Activated naive CD4-positive, alpha-beta T cell treated with anti-CD3 and anti-CD28 coated beads for 36 hours (primary cell): ENCODE measurements around the gene TNFSF15. TPM values are rescaled to one million over a fixed set of nuclear protein-coding genes. Genes with fewer than 3 reads are reported as not detected.

ENCODE experiments used
- CTCF ChIA-PET: fragments of 350-600 bp; sonication (Branson Sonifier 250); formaldehyde crosslinking; loops from one replicate; lab custom pipeline; 2021; ENCODE audit warnings: antibody characterized with exemption; lab: Charles Lee
- DNase-seq: peaks from one replicate; pipeline ENCODE4 v3.0.0-alpha.2; 2020
- H3K27ac Mint-ChIP-seq: one replicate; pipeline ENCODE4 v1.8.0; 2021; ENCODE audit warnings: mild to moderate bottlenecking, mixed read lengths
- H3K27me3 Mint-ChIP-seq: one replicate; pipeline ENCODE4 v1.8.0; 2021; ENCODE audit warnings: low read depth, mixed read lengths
- H3K36me3 Mint-ChIP-seq: one replicate; pipeline ENCODE4 v1.8.0; 2021; ENCODE audit warnings: low read depth, mixed read lengths
- H3K4me1 Mint-ChIP-seq: one replicate; pipeline ENCODE4 v1.8.0; 2021; ENCODE audit warnings: low read depth, mixed read lengths
- H3K4me3 Mint-ChIP-seq: one replicate; pipeline ENCODE4 v1.8.0; 2021; ENCODE audit warnings: mild to moderate bottlenecking, moderate library complexity, mixed read lengths
- H3K9me3 Mint-ChIP-seq: one replicate; pipeline ENCODE4 v1.8.0; 2021; ENCODE audit warnings: mixed read lengths
- intact Hi-C: fragments of 100-400 bp; cut with micrococcal nuclease; formaldehyde crosslinking; loops from one replicate; pipeline ENCODE4 v1.15.1; 2023
- total RNA-seq, 2 experiments: library from RNA; stranded (reverse); gene quantifications; one replicate each; pipeline ENCODE4 v1.2.3, GENCODE V29; 2021

The TNFSF15 gene
- total RNA-seq, 2 experiments from 2014 or later = 0.62 to 0.74 TPM

DNA sequence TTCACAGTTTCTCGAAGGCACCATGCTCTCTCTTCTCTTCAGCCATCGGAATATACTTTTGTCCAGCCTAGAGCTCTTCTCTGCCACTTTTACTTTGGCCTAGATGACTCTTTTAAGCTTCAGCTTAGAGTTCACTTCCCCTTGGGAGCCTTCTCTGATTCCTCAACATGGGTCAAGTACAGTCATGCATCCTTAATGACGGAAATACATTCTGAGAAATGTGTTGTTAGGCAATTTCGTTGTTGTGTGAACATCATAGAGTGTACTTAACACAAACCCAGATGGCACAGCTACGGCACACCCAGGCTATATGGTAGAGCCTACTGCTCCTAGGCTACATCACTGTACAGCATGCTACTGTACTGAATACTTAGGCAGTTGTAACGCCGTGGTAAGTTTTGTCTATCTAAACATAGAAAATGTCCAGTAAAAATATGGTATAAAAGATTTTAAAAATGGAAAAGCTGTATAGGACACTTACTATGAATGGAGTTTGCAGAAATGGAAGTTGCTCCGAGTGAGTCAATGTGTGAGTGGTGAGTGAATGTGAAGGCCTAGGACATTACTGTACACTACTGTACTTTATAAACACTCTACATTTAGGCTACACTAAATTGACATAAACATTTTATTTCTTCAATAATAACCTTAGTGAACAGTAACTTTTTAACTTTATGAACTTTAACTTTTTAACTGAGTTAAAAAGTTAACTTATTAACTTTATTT is 15.1 kb upstream of the TNFSF15 start:
- intact Hi-C loops = no loop called here
- no peak overlapping the region for H3K4me3 Mint-ChIP-seq
- no peaks in the 10 kb centered on the region for H3K27me3 Mint-ChIP-seq
- DNase-seq = no peak
- CTCF ChIA-PET = interaction anchor here (0.8 to 1.1 kb wide), 2 partner anchors 68 to 194 kb away, joined by 3 read pairs; no protein-coding TSS in a partner anchor
- H3K4me1 Mint-ChIP-seq = peaks cover 25% of the 10 kb centered on the region
- no peaks in the 10 kb centered on the region for H3K9me3 Mint-ChIP-seq
- no peaks in the 10 kb centered on the region for H3K36me3 Mint-ChIP-seq
- no peak overlapping the region for H3K27ac Mint-ChIP-seq

DNA sequence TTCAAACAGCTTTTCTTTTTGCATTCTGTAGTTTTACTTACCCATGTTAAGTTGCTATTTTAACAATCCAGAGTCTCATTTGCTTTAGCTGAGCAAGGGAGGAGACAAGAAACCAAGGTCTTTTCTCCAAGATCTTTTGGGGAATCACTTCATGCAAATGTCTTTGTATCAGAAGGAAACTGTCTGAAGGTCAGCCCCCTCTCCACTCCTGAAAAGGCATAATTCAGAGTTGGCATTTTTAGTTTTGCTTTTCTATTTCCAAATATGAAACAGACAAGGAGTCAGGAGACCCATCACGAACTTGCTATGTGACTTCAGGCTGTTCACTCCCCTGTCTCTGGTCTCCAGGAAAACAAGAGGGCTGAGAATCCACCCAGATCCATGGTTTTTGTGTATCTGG is 12.3 kb upstream of the TNFSF15 start:
- peaks cover 43% of the 10 kb centered on the region for H3K4me1 Mint-ChIP-seq
- H3K27ac Mint-ChIP-seq = no peak overlapping the region
- no peaks in the 10 kb centered on the region for H3K27me3 Mint-ChIP-seq
- H3K36me3 Mint-ChIP-seq = no peaks in the 10 kb centered on the region
- no peak overlapping the region for H3K4me3 Mint-ChIP-seq
- intact Hi-C loops = no loop called here
- H3K9me3 Mint-ChIP-seq = no peaks in the 10 kb centered on the region
- CTCF ChIA-PET = no interaction called here
- DNase-seq = no peak

DNA sequence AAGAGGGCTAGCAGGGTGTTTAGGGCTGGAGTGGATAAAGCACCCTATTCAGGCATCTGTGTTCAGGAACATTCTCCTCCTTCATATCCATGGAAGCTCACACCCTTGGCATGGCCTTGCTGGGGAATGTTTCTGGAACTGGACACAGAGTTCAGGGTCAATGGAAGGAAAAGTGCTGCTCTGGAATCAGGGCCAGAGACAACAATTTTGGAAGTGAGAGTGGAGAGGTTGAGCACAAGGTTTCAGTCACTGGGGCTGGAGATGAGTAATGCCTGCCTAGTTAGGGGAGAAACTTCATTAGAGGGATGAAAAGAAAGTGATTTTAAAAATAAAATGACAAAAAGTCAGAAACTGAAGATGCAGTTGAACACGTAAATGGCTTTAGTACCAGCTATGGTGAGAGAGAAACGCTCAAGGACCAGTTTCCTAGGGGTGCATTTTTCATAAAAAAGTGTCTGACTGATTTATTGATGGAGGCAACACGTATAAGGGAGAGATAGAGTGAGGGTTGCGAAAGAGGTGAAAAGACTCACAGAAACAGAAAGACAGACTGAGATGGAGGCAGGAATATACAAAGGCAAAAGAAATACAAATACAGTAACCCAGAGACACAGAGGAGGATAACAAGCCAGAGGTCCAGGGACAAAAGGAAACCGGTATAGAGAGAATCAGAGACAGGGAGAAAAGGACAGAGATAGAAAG is 8.0 kb upstream of the TNFSF15 start:
- intact Hi-C loops = no loop called here
- CTCF ChIA-PET = interaction anchor here (0.7 to 0.9 kb wide), 2 partner anchors 90 to 96 kb away, joined by 3 to 4 read pairs; no protein-coding TSS in a partner anchor
- H3K27me3 Mint-ChIP-seq = no peaks in the 10 kb centered on the region
- H3K4me3 Mint-ChIP-seq = no peak overlapping the region
- peak; percentile 35 for DNase-seq
- no peaks in the 10 kb centered on the region for H3K36me3 Mint-ChIP-seq
- peaks cover 32% of the 10 kb centered on the region for H3K4me1 Mint-ChIP-seq
- H3K27ac Mint-ChIP-seq = peak overlapping the region; percentile 48
- H3K9me3 Mint-ChIP-seq = no peaks in the 10 kb centered on the region

DNA sequence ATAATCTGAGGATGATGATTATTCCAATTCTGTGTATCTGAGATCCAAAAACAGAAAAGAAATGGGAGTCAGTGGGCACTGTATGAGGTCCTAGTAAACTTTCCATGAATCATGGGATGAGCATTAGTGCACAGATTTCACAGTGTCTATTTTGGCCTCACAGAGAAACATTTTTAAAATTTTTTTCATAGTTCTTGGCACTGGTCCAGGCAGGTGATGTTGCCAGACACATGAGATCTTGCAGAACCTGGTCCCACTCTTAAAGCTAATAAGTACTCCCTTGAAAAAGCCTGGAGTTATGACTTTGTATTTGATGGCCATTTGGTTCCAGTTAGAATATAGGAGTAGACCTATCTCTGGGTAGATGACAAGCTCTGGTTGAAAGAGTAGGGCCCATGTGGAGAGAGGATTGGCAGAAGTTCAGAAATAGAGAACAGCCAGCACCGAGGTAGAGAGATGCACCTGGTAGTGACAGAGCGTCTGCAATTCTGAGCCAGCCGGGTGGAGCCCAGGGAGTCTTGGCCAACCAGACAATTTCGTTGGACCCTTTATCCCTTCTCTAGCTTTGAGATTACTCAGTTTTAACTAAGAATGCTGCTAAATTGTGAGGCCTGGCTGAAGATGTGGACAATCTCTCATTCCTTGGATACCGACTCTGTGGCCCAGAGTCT is 6.3 kb upstream of the TNFSF15 start:
- H3K27me3 Mint-ChIP-seq = no peaks in the 10 kb centered on the region
- intact Hi-C loops = no loop called here
- no peak for DNase-seq
- H3K36me3 Mint-ChIP-seq = no peaks in the 10 kb centered on the region
- H3K9me3 Mint-ChIP-seq = no peaks in the 10 kb centered on the region
- H3K4me1 Mint-ChIP-seq = peaks cover 28% of the 10 kb centered on the region
- CTCF ChIA-PET = interaction anchor here (0.7 to 1.2 kb wide), 3 partner anchors 72 to 201 kb away, joined by 3 to 5 read pairs (median 3); no protein-coding TSS in a partner anchor
- no peak overlapping the region for H3K4me3 Mint-ChIP-seq
- no peak overlapping the region for H3K27ac Mint-ChIP-seq

DNA sequence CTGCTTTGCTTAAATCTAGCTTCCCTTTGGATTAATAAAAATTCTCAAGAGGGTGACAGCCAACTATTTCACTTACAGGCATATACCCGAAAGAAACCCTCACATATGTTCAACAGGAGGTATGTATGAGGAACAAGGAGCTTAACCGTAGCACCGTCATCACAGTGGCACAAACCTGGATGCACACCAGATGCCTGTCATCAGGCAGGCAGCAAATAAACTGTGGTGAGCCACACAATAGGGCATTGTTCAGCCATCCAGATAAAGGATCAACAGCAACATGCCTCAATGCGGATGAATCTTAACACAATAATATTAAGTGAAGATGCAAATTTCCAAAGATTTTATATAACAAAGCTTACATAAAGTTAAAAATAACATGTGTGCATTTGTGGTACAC is 5.5 kb upstream of the TNFSF15 start:
- Mint-ChIP-seq H3K4me3 (no peak overlapping the region), H3K4me1 (peaks cover 36% of the 10 kb centered on the region), H3K9me3 (no peaks in the 10 kb centered on the region), H3K36me3 (no peaks in the 10 kb centered on the region), H3K27ac (no peak overlapping the region), H3K27me3 (no peaks in the 10 kb centered on the region)
- CTCF ChIA-PET = interaction anchor here (0.6 kb wide), 1 partner anchor 129 kb away, joined by 3 read pairs; no protein-coding TSS in a partner anchor
- no peak for DNase-seq
- intact Hi-C loops = no loop called here

DNA sequence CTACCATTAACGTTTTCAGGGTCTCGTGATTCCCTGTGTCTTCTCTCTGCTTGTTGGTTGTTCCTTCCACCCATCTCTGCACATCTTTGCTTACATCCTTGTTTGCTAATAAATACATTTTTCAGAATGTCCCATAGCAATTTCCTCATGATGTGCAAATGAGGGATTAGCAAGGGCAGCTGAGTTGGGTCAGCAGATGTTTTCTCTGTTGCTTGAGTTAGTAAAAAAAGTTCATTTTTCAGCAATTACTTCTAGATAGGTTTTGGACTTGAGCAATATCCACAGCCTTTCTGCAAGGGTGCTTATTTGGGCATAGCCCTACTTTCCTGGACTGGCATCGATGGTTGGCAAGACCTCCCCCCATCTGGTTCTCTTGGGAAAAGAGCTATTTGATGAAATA is 4.8 kb upstream of the TNFSF15 start:
- DNase-seq = no peak
- Mint-ChIP-seq H3K27ac (no peak overlapping the region), H3K27me3 (no peaks in the 10 kb centered on the region), H3K4me1 (peaks cover 40% of the 10 kb centered on the region), H3K9me3 (no peaks in the 10 kb centered on the region), H3K36me3 (no peaks in the 10 kb centered on the region), H3K4me3 (no peak overlapping the region)
- intact Hi-C loops = no loop called here
- CTCF ChIA-PET = interaction anchor here (0.7 kb wide), 1 partner anchor 48 kb away, joined by 3 read pairs; no protein-coding TSS in a partner anchor

DNA sequence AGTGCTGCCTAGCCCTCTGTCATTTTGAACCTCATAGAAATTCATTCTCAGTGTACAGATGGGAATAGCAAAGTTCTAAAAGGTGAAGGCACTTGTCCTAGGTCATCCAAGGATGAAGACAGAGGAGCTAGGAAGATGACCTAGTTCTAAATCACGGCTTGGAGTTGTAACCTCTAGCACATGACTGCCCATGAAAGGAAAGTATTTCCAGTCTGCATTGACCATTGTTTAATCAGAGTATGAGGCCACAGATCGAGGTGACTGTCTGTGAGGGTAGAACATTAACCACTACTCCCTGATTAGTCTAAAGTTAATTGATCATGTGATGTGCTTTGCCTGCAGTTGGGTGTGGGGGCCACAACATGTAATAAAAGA is 674 bp upstream of the TNFSF15 start:
- intact Hi-C loops = loop anchor here (1.0 to 2.0 kb wide), 6 partner anchors 22 to 198 kb away; no protein-coding TSS in a partner anchor
- Mint-ChIP-seq H3K9me3 (no peaks in the 10 kb centered on the region), H3K4me1 (peaks cover 28% of the 10 kb centered on the region), H3K27ac (peak overlapping the region; percentile 19), H3K27me3 (no peaks in the 10 kb centered on the region), H3K4me3 (peak overlapping the region; percentile 63), H3K36me3 (no peaks in the 10 kb centered on the region)
- DNase-seq = no peak
- CTCF ChIA-PET = interaction anchor here (0.7 to 1.4 kb wide), 7 partner anchors 100 to 208 kb away, joined by 3 to 7 read pairs (median 4); no protein-coding TSS in a partner anchor

DNA sequence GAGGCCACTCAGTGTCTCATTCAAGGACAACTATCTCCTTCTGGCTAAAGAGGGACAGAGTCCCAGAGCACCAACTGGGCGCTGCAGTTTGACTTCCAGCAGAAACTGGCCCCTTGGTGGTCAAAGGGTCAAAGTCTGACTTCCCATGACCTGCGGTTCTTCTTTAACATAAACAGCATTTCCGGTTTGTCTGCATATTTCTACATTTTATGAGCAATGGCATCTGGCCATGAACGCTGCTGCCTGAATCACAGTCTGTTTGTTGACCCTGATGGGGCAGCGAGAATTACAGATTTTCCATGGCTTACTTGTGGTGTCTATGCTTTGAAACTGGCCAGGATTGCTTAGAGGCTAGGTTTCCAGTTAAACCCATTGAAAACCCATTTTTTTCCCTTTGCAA is 1.3 kb downstream of the TNFSF15 start:
- Mint-ChIP-seq H3K9me3 (no peaks in the 10 kb centered on the region), H3K4me1 (peaks cover 28% of the 10 kb centered on the region), H3K27me3 (peaks cover 2% of the 10 kb centered on the region), H3K4me3 (no peak overlapping the region), H3K36me3 (no peaks in the 10 kb centered on the region), H3K27ac (no peak overlapping the region)
- DNase-seq = no peak
- CTCF ChIA-PET = no interaction called here
- intact Hi-C loops = no loop called here

DNA sequence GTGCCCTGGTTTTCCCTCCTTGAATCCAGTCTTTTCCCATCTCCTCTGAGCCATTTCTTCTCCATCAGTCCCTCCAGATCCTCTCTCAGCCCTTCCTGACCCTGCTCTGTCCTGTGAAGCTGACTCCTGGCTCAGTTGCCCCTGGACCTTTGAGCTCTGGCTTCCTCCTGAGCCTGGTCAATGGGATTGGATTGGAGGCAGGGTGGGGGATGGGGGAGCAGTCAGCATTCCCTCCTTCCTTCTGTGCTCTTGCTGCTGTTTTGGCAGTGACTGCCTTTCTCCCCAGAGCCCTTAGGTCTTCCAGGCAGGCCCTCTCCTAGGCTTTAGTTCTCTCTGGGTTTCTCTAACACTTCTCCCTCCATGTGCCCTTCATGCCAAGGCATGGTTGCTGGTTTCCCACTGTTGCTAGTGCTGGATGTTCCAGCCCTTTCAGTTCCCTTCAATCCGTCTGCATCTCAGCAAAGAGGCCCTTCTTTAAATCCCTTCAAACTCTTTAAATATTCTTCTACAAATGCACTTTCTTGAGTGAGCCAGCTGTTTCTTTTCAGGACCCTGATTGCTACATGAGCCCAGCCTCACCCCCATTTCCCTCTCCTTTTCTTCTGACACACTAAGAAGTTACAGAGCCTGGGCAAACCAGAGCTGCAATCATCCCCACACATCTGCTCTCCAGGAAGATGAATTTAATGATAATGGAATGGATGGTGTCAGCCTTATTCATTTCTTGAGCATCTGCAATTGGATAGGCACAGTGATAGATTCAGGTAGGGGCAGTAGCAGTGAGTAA is 2.2 kb downstream of the TNFSF15 start:
- CTCF ChIA-PET = no interaction called here
- H3K9me3 Mint-ChIP-seq = no peaks in the 10 kb centered on the region
- peaks cover 2% of the 10 kb centered on the region for H3K27me3 Mint-ChIP-seq
- peaks cover 29% of the 10 kb centered on the region for H3K4me1 Mint-ChIP-seq
- no peak overlapping the region for H3K27ac Mint-ChIP-seq
- DNase-seq = no peak
- H3K36me3 Mint-ChIP-seq = no peaks in the 10 kb centered on the region
- intact Hi-C loops = no loop called here
- no peak overlapping the region for H3K4me3 Mint-ChIP-seq

DNA sequence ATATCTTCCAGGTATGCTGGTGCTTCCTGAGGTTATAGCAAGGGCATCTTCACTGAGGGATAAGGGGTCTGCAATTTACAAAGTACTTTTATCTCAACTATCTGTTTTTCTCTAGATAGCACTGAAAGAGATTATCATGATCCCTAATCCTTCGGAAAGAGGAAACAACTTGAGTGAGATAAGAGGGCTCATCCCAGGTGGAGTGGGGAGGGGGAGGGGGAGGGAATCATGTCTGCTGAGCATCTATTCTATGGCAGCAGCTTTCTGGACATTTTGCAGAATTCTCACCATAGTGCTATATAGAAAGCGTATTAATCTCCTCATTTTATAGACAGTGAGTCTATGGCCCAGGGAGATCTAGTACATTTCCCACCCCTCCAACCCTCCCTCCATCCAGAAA is 5.9 kb downstream of the TNFSF15 start:
- Mint-ChIP-seq H3K9me3 (no peaks in the 10 kb centered on the region), H3K36me3 (no peaks in the 10 kb centered on the region), H3K27ac (no peak overlapping the region), H3K4me1 (peaks cover 7% of the 10 kb centered on the region), H3K27me3 (peaks cover 2% of the 10 kb centered on the region), H3K4me3 (no peak overlapping the region)
- intact Hi-C loops = no loop called here
- no peak for DNase-seq
- CTCF ChIA-PET = no interaction called here

DNA sequence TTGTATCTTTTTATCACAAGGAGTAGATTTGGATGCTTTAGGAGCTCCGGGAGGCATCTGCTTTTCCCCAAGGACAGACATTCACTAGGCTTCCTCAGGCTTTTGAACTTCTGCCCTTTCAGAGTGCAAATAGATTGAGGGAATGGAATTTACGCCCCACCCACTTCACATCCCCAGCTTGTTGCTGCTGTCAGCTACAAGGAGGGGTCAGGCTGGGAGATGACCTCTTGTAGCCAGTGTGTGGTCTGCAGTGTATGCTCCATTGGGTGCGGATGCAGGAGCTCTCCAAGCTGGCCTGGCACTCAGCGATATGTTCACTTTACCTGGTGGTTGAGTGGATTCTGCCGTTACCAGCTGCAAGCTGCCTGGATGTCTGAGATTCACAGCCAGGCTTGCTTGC is 6.4 kb downstream of the TNFSF15 start:
- Mint-ChIP-seq H3K4me3 (no peak overlapping the region), H3K9me3 (no peaks in the 10 kb centered on the region), H3K36me3 (no peaks in the 10 kb centered on the region), H3K27ac (no peak overlapping the region), H3K27me3 (peaks cover 2% of the 10 kb centered on the region), H3K4me1 (peaks cover 7% of the 10 kb centered on the region)
- intact Hi-C loops = no loop called here
- CTCF ChIA-PET = no interaction called here
- DNase-seq = no peak
